HepG2 (cell line): ENCODE results near the gene CCDC57. TPM values are rescaled to one million over a fixed set of nuclear protein-coding genes. Genes with fewer than 3 reads are reported as not detected.

Source experiments
- CSRNP1 ChIP-seq: sonication (generic); formaldehyde crosslinking; IDR thresholded peaks from 2 replicates; pipeline ENCODE4 v1.8.1; 2023; ENCODE audit warnings: mild to moderate bottlenecking, missing genetic modification reagents
- FOSL2 ChIP-seq: sonication (generic); formaldehyde crosslinking; IDR thresholded peaks from 2 replicates; pipeline ENCODE4 v1.4.0; 2020; ENCODE audit warnings: missing genetic modification reagents
- HES4 ChIP-seq: sonication (generic); formaldehyde crosslinking; IDR thresholded peaks from 2 replicates; pipeline ENCODE4 v1.9.0; 2021; ENCODE audit warnings: mild to moderate bottlenecking, missing genetic modification reagents, borderline replicate concordance
- HOXA9 ChIP-seq: sonication (generic); formaldehyde crosslinking; IDR thresholded peaks from 2 replicates; pipeline ENCODE4 v1.8.1; 2022; ENCODE audit warnings: missing genetic modification reagents, mild to moderate bottlenecking, moderate library complexity, borderline replicate concordance
- KDM5B ChIP-seq: sonication (generic); formaldehyde crosslinking; IDR thresholded peaks from 2 replicates; pipeline ENCODE4 v1.4.0; 2020; ENCODE audit warnings: missing genetic modification reagents, mild to moderate bottlenecking, borderline replicate concordance
- MAFG ChIP-seq: sonication (generic); formaldehyde crosslinking; IDR thresholded peaks from 2 replicates; pipeline ENCODE4 v1.5.1; 2020; ENCODE audit warnings: mild to moderate bottlenecking, missing genetic modification reagents
- MIER2 ChIP-seq: IDR thresholded peaks from 2 replicates; pipeline ENCODE4 v1.6.1; 2016; ENCODE audit warnings: missing biosample characterization, missing genetic modification reagents
- MTF2 ChIP-seq: sonication (generic); formaldehyde crosslinking; IDR thresholded peaks from 2 replicates; pipeline ENCODE4 v1.5.0; 2020; ENCODE audit warnings: missing genetic modification reagents, borderline replicate concordance
- NAIF1 ChIP-seq: sonication (generic); formaldehyde crosslinking; IDR thresholded peaks from 2 replicates; pipeline ENCODE4 v1.5.0; 2020; ENCODE audit warnings: mild to moderate bottlenecking, missing genetic modification reagents, borderline replicate concordance
- NBN ChIP-seq: fragments of 450-650 bp; conservative IDR thresholded peaks from 2 replicates; pipeline ENCODE4 v1.6.1; 2017
- NFKBIZ ChIP-seq: IDR thresholded peaks from 2 replicates; pipeline ENCODE4 v1.6.1; 2018; ENCODE audit warnings: missing genetic modification reagents, missing compliant biosample characterization
- NKX3-1 ChIP-seq: sonication (generic); formaldehyde crosslinking; IDR thresholded peaks from 2 replicates; pipeline ENCODE4 v1.5.0; 2020; ENCODE audit warnings: missing genetic modification reagents
- NR3C1 ChIP-seq: sonication (generic); formaldehyde crosslinking; IDR thresholded peaks from 2 replicates; pipeline ENCODE4 v1.4.0; 2020; ENCODE audit warnings: missing genetic modification reagents
- POLR2A ChIP-seq, 2 experiments: IDR thresholded peaks; 2 replicates each; pipeline ENCODE4 v1.6.1; 2011; ENCODE audit warnings: low read depth in 2 of 2, low read length in 2 of 2, mild to moderate bottlenecking in 1 of 2, moderate library complexity in 1 of 2; ENCODE audit not compliant: insufficient read depth in 1 of 2
- POLR2AphosphoS2 ChIP-seq: IDR thresholded peaks from 2 replicates; pipeline ENCODE4 v1.6.1; 2011; ENCODE audit warnings: low read depth, low read length, improper control_type of control experiment
- SP140L ChIP-seq: sonication (generic); formaldehyde crosslinking; IDR thresholded peaks from 2 replicates; pipeline ENCODE4 v1.4.0; 2020; ENCODE audit warnings: missing genetic modification reagents, borderline replicate concordance
- SPEN ChIP-seq: sonication (generic); formaldehyde crosslinking; IDR thresholded peaks from 2 replicates; pipeline ENCODE4 v1.5.1; 2020; ENCODE audit warnings: low read depth, mild to moderate bottlenecking, missing genetic modification reagents
- TARDBP ChIP-seq: sonication (generic); formaldehyde crosslinking; IDR thresholded peaks from 2 replicates; pipeline ENCODE4 v1.8.0; 2022; ENCODE audit warnings: mild to moderate bottlenecking, missing genetic modification reagents
- ZFP82 ChIP-seq: sonication (generic); formaldehyde crosslinking; IDR thresholded peaks from 2 replicates; pipeline ENCODE4 v1.5.1; 2020; ENCODE audit warnings: mild to moderate bottlenecking, missing genetic modification reagents, borderline replicate concordance
- ZNF124 ChIP-seq: sonication (generic); formaldehyde crosslinking; IDR thresholded peaks from 2 replicates; pipeline ENCODE4 v1.4.0; 2020; ENCODE audit warnings: missing genetic modification reagents
- ZNF329 ChIP-seq: sonication (generic); formaldehyde crosslinking; IDR thresholded peaks from 2 replicates; pipeline ENCODE4 v1.9.0; 2021; ENCODE audit warnings: low read depth, mild to moderate bottlenecking, missing genetic modification reagents
- ZNF335 ChIP-seq: sonication (generic); formaldehyde crosslinking; IDR thresholded peaks from 2 replicates; pipeline ENCODE4 v1.4.0; 2020; ENCODE audit warnings: missing genetic modification reagents
- ZNF547 ChIP-seq: sonication (generic); formaldehyde crosslinking; IDR thresholded peaks from 2 replicates; pipeline ENCODE4 v1.5.1; 2020; ENCODE audit warnings: mild to moderate bottlenecking, missing genetic modification reagents
- ZNF570 ChIP-seq: sonication (generic); formaldehyde crosslinking; IDR thresholded peaks from 2 replicates; pipeline ENCODE4 v1.4.0; 2020; ENCODE audit warnings: mild to moderate bottlenecking, missing genetic modification reagents, borderline replicate concordance
- ZNF788 ChIP-seq: sonication (generic); formaldehyde crosslinking; IDR thresholded peaks from 2 replicates; pipeline ENCODE4 v1.5.0; 2020; ENCODE audit warnings: mild to moderate bottlenecking, missing genetic modification reagents, borderline replicate concordance
- ZNF792 ChIP-seq: IDR thresholded peaks from 2 replicates; pipeline ENCODE4 v1.6.1; 2016
- polyA plus RNA-seq, 8 experiments: library from polyadenylated mRNA; depleted of rRNA in 3 of 8; stranded (reverse) in 7 of 8; unstranded in 1 of 8; fragments of >200 nt; fragmentation: Illumina TruSeq in 4 of 8; extraction: Trizol in 4 of 8; gene quantifications; 2 replicates each; pipeline versions ENCODE4 v1.2.1 to v1.2.3, GENCODE V29; 2011 to 2016; ENCODE audit warnings: low read depth in 4 of 8, missing spikeins in 1 of 8, mixed read lengths in 1 of 8; ENCODE audit not compliant: insufficient read depth in 1 of 8
- total RNA-seq, 5 experiments: library from RNA; depleted of rRNA; stranded (reverse); fragments of >200 nt; fragmentation: Illumina TruSeq; extraction: Trizol; gene quantifications; 2 replicates each; pipeline ENCODE4 v1.2.3, GENCODE V29; 2016; ENCODE audit warnings: low read depth in 1 of 5
- TF ChIP-seq, protein P1 (sequence below): sonication (generic); formaldehyde crosslinking; IDR thresholded peaks from 2 replicates; pipeline ENCODE4 v1.8.0; 2022; ENCODE audit warnings: mild to moderate bottlenecking, missing genetic modification reagents
- TF ChIP-seq, protein P2 (sequence below): sonication (generic); formaldehyde crosslinking; IDR thresholded peaks from 2 replicates; pipeline ENCODE4 v1.4.0; 2020; ENCODE audit warnings: missing genetic modification reagents

CCDC57 gene
- total and polyA plus RNA-seq, 2 of the 13 experiments (the other 11 are each of a cell fraction or from before 2014, with no cell fraction given), result 59.3 to 59.9 TPM

GRCh38 chr17:82091264-82092066 is 121.2 kb downstream of the CCDC57 start (continued):
- no peak for TF ChIP-seq MAFG
- TF ChIP-seq TARDBP, result no peak
- TF ChIP-seq NAIF1, result no peak
- TF ChIP-seq HOXA9 (CRISPR knock-in tag), result 0 out of 2 replicates have a peak, but pooled peaks have one; percentile 4
- no peak for TF ChIP-seq NR3C1 (CRISPR knock-in tag)
- no peak for TF ChIP-seq NFKBIZ (CRISPR knock-in tag)
- TF ChIP-seq, protein P1, sequence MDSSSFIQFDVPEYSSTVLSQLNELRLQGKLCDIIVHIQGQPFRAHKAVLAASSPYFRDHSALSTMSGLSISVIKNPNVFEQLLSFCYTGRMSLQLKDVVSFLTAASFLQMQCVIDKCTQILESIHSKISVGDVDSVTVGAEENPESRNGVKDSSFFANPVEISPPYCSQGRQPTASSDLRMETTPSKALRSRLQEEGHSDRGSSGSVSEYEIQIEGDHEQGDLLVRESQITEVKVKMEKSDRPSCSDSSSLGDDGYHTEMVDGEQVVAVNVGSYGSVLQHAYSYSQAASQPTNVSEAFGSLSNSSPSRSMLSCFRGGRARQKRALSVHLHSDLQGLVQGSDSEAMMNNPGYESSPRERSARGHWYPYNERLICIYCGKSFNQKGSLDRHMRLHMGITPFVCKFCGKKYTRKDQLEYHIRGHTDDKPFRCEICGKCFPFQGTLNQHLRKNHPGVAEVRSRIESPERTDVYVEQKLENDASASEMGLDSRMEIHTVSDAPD (CRISPR knock-in tag), result 0 out of 2 replicates have a peak, but pooled peaks have one; percentile 33
- TF ChIP-seq, protein P2, sequence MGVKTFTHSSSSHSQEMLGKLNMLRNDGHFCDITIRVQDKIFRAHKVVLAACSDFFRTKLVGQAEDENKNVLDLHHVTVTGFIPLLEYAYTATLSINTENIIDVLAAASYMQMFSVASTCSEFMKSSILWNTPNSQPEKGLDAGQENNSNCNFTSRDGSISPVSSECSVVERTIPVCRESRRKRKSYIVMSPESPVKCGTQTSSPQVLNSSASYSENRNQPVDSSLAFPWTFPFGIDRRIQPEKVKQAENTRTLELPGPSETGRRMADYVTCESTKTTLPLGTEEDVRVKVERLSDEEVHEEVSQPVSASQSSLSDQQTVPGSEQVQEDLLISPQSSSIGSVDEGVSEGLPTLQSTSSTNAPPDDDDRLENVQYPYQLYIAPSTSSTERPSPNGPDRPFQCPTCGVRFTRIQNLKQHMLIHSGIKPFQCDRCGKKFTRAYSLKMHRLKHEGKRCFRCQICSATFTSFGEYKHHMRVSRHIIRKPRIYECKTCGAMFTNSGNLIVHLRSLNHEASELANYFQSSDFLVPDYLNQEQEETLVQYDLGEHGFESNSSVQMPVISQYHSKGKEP (CRISPR knock-in tag), result no peak
- peak; percentile 41; the same call in 1 of the 2 replicates for TF ChIP-seq CSRNP1 (CRISPR knock-in tag)
- no peak for TF ChIP-seq ZNF570 (CRISPR knock-in tag)
- TF ChIP-seq SP140L (CRISPR knock-in tag), result no peak
- TF ChIP-seq MTF2, result no peak
- TF ChIP-seq MIER2 (CRISPR knock-in tag), result no peak
- TF ChIP-seq POLR2AphosphoS2, result peak; percentile 65; the same call in 1 of the 2 replicates
- no peak for TF ChIP-seq ZNF335
- TF ChIP-seq ZFP82 (CRISPR knock-in tag), result no peak
- TF ChIP-seq ZNF788, result peak; percentile 46; the same call in 1 of the 2 replicates
- TF ChIP-seq SPEN, result peak; percentile 46; the same call in 1 of the 2 replicates
- peak in 1 of 2 experiments; percentile 28; a peak in 1 of 4 replicates for TF ChIP-seq POLR2A (IDR thresholded peaks at IDR 0.05; ENCODE audit: insufficient read depth in 1 of 2, low read depth in 2 of 2, low read length in 2 of 2)
- TF ChIP-seq KDM5B (CRISPR knock-in tag), result 0 out of 2 replicates have a peak, but pooled peaks have one; percentile 3
- TF ChIP-seq ZNF124 (CRISPR knock-in tag), result no peak
- no peak for TF ChIP-seq ZNF792 (CRISPR knock-in tag)
- no peak for TF ChIP-seq ZNF329
- TF ChIP-seq HES4 (CRISPR knock-in tag), result no peak
- no peak for TF ChIP-seq ZNF547 (CRISPR knock-in tag)
- TF ChIP-seq NBN, result no peak
- no peak for TF ChIP-seq NKX3-1 (CRISPR knock-in tag)
- no peak for TF ChIP-seq FOSL2 (CRISPR knock-in tag)
